ENCODE results near the gene OSBPL1A. TPM values are rescaled to one million over a fixed set of nuclear protein-coding genes. Genes with fewer than 3 reads are reported as not detected.

OSBPL1A gene
- total and polyA plus RNA-seq, 2 experiments from 2014 or later, result 24.6 to 31.3 TPM

- 95% methylated on average over 6 of the region's 6 CpGs for WGBS (ENCODE audit: low lambda C conversion rate, missing lambda C conversion rate)
- no peaks in the 10 kb centered on the region for H3K79me2 ChIP-seq
- no peaks in the 10 kb centered on the region for H3K36me3 ChIP-seq (replicated peaks; ENCODE audit: insufficient read depth, low read depth)
- no peak overlapping the region for H3K4me3 ChIP-seq
- no peak overlapping the region for H2AFZ ChIP-seq
- no peak overlapping the region for H3K27ac ChIP-seq
- H3K9me2 ChIP-seq (replicated peaks; ENCODE audit: insufficient read depth), result no peaks in the 10 kb centered on the region
- H4K20me1 ChIP-seq (ENCODE audit: insufficient read depth, poor library complexity, severe bottlenecking), result no peaks in the 10 kb centered on the region
- H3K4me2 ChIP-seq, result no peak overlapping the region
- DNase-seq (ENCODE audit: low spot score), result no peak
- no peaks in the 10 kb centered on the region for H3K4me1 ChIP-seq (ENCODE audit: insufficient read depth)
- H3K27me3 ChIP-seq, result no peaks in the 10 kb centered on the region
- H3K9me3 ChIP-seq (ENCODE audit: low read depth), result no peaks in the 10 kb centered on the region
- TF ChIP-seq CTCF (IDR thresholded peaks at IDR 0.05; ENCODE audit: poor library complexity) (no peak), EZH2phosphoT487 (IDR thresholded peaks at IDR 0.05; ENCODE audit: low read depth, severe bottlenecking, unreplicated experiment) (no peak), EZH2 (IDR thresholded peaks at IDR 0.05; ENCODE audit: borderline replicate concordance) (no peak)
Measured at GRCh38 chr18:24386681-24387080, 10.9 kb downstream of the OSBPL1A start.

GRCh38 chr18:24381126-24381525 is 16.5 kb downstream of the OSBPL1A start:
- WGBS (ENCODE audit: low lambda C conversion rate, missing lambda C conversion rate), result 75% methylated on average over 1 of the region's 1 CpG
- no peak overlapping the region for H3K27ac ChIP-seq
- no peaks in the 10 kb centered on the region for H3K36me3 ChIP-seq (replicated peaks; ENCODE audit: insufficient read depth, low read depth)
- H3K9me3 ChIP-seq (ENCODE audit: low read depth), result no peaks in the 10 kb centered on the region
- TF ChIP-seq EZH2 (IDR thresholded peaks at IDR 0.05; ENCODE audit: borderline replicate concordance) (no peak), EZH2phosphoT487 (IDR thresholded peaks at IDR 0.05; ENCODE audit: low read depth, severe bottlenecking, unreplicated experiment) (no peak), CTCF (IDR thresholded peaks at IDR 0.05; ENCODE audit: poor library complexity) (no peak)
- H3K4me1 ChIP-seq (ENCODE audit: insufficient read depth), result no peaks in the 10 kb centered on the region
- no peaks in the 10 kb centered on the region for H3K27me3 ChIP-seq
- no peaks in the 10 kb centered on the region for H4K20me1 ChIP-seq (ENCODE audit: insufficient read depth, poor library complexity, severe bottlenecking)
- DNase-seq (ENCODE audit: low spot score), result no peak
- no peak overlapping the region for H2AFZ ChIP-seq
- H3K79me2 ChIP-seq, result no peaks in the 10 kb centered on the region
- no peak overlapping the region for H3K4me3 ChIP-seq
- no peaks in the 10 kb centered on the region for H3K9me2 ChIP-seq (replicated peaks; ENCODE audit: insufficient read depth)
- H3K4me2 ChIP-seq, result no peak overlapping the region

- WGBS (ENCODE audit: low lambda C conversion rate, missing lambda C conversion rate), result 97% methylated on average over 6 of the region's 6 CpGs
- Histone ChIP-seq H3K79me2 (no peaks in the 10 kb centered on the region), H3K4me2 (no peak overlapping the region), H3K36me3 (replicated peaks; ENCODE audit: insufficient read depth, low read depth) (no peaks in the 10 kb centered on the region), H4K20me1 (ENCODE audit: insufficient read depth, poor library complexity, severe bottlenecking) (no peaks in the 10 kb centered on the region), H3K9me2 (replicated peaks; ENCODE audit: insufficient read depth) (no peaks in the 10 kb centered on the region), H3K9me3 (ENCODE audit: low read depth) (no peaks in the 10 kb centered on the region), H3K27me3 (no peaks in the 10 kb centered on the region), H3K4me1 (ENCODE audit: insufficient read depth) (no peaks in the 10 kb centered on the region), H2AFZ (no peak overlapping the region), H3K4me3 (no peak overlapping the region), H3K27ac (no peak overlapping the region)
- TF ChIP-seq CTCF (IDR thresholded peaks at IDR 0.05; ENCODE audit: poor library complexity) (no peak), EZH2 (IDR thresholded peaks at IDR 0.05; ENCODE audit: borderline replicate concordance) (no peak), EZH2phosphoT487 (IDR thresholded peaks at IDR 0.05; ENCODE audit: low read depth, severe bottlenecking, unreplicated experiment) (no peak)
- no peak for DNase-seq (ENCODE audit: low spot score)
Measured at GRCh38 chr18:24380163-24380747, 17.4 kb downstream of the OSBPL1A start.
